Measurements from ENCODE around the gene CLEC7A. TPM values are rescaled to one million over a fixed set of nuclear protein-coding genes. Genes with fewer than 3 reads are reported as not detected.

CLEC7A gene
- total RNA-seq, 1 donor from 2014 or later = 1.3 TPM

- intact Hi-C loops (cut with micrococcal nuclease) = no loop called here
- Histone ChIP-seq H3K9me3 (replicated peaks) (peaks cover 8% of the 10 kb centered on the region), H3K27me3 (ENCODE audit: low read depth) (no peaks in the 10 kb centered on the region), H3K4me1 (no peaks in the 10 kb centered on the region), H3K27ac (replicated peaks) (no peak overlapping the region), H3K4me3 (no peak overlapping the region), H3K36me3 (no peaks in the 10 kb centered on the region)
- DNase-seq = no peak
- TF ChIP-seq, protein P1, sequence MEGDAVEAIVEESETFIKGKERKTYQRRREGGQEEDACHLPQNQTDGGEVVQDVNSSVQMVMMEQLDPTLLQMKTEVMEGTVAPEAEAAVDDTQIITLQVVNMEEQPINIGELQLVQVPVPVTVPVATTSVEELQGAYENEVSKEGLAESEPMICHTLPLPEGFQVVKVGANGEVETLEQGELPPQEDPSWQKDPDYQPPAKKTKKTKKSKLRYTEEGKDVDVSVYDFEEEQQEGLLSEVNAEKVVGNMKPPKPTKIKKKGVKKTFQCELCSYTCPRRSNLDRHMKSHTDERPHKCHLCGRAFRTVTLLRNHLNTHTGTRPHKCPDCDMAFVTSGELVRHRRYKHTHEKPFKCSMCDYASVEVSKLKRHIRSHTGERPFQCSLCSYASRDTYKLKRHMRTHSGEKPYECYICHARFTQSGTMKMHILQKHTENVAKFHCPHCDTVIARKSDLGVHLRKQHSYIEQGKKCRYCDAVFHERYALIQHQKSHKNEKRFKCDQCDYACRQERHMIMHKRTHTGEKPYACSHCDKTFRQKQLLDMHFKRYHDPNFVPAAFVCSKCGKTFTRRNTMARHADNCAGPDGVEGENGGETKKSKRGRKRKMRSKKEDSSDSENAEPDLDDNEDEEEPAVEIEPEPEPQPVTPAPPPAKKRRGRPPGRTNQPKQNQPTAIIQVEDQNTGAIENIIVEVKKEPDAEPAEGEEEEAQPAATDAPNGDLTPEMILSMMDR (IDR thresholded peaks at IDR 0.05; ENCODE audit: borderline replicate concordance) = no peak
Observed at GRCh38 chr12:10115311-10115710, 14.7 kb downstream of the CLEC7A start.

GRCh38 chr12:10113920-10114319, 16.1 kb downstream of the CLEC7A start:
- DNase-seq = no peak
- no peaks in the 10 kb centered on the region for H3K4me1 ChIP-seq
- TF ChIP-seq, protein P1 (IDR thresholded peaks at IDR 0.05; ENCODE audit: borderline replicate concordance) = no peak
- H3K27me3 ChIP-seq (ENCODE audit: low read depth) = no peaks in the 10 kb centered on the region
- H3K4me3 ChIP-seq = no peak overlapping the region
- intact Hi-C loops (cut with micrococcal nuclease) = no loop called here
- H3K9me3 ChIP-seq (replicated peaks) = peaks cover 4% of the 10 kb centered on the region
- no peak overlapping the region for H3K27ac ChIP-seq (replicated peaks)
- no peaks in the 10 kb centered on the region for H3K36me3 ChIP-seq

DNA sequence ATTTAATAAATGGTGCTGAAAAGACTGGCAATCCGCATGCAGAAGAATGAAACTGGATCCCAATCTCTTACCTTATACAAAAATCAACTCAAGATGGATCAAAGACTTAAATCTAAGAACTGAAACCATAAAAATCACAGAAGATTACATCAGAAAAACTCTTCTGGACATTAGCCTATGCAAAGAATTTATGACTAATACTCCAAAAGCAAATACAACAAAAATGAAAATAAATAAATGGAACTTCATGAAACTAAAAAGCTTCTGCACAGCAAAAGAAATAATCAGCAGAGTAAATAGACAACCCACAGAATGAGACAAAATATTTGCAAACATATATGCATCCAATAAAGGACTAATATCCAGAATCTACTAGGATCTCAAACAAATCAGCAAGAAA, 16.9 kb downstream of the CLEC7A start:
- DNase-seq = no peak

GRCh38 chr12:10111451-10111850, 18.5 kb downstream of the CLEC7A start:
- Histone ChIP-seq H3K27me3 (ENCODE audit: low read depth) (no peaks in the 10 kb centered on the region), H3K4me1 (no peaks in the 10 kb centered on the region), H3K4me3 (no peak overlapping the region), H3K27ac (replicated peaks) (no peak overlapping the region), H3K9me3 (replicated peaks) (peaks cover 4% of the 10 kb centered on the region), H3K36me3 (no peaks in the 10 kb centered on the region)
- intact Hi-C loops (cut with micrococcal nuclease) = no loop called here
- TF ChIP-seq, protein P1 (IDR thresholded peaks at IDR 0.05; ENCODE audit: borderline replicate concordance) = no peak
- DNase-seq = no peak

More for the DNA sequence above, 16.9 kb downstream of the CLEC7A start:
- H3K4me3 ChIP-seq = no peak overlapping the region
- H3K36me3 ChIP-seq = no peaks in the 10 kb centered on the region
- intact Hi-C loops (cut with micrococcal nuclease) = no loop called here
- H3K9me3 ChIP-seq (replicated peaks) = peaks cover 4% of the 10 kb centered on the region
- H3K27ac ChIP-seq (replicated peaks) = no peak overlapping the region
- no peaks in the 10 kb centered on the region for H3K4me1 ChIP-seq
- TF ChIP-seq, protein P1 (IDR thresholded peaks at IDR 0.05; ENCODE audit: borderline replicate concordance) = no peak
- H3K27me3 ChIP-seq (ENCODE audit: low read depth) = no peaks in the 10 kb centered on the region

GRCh38 chr12:10110256-10110844, 19.6 kb downstream of the CLEC7A start:
- H3K27ac ChIP-seq (replicated peaks) = no peak overlapping the region
- intact Hi-C loops (cut with micrococcal nuclease) = no loop called here
- TF ChIP-seq, protein P1 (IDR thresholded peaks at IDR 0.05; ENCODE audit: borderline replicate concordance) = no peak
- peaks cover 4% of the 10 kb centered on the region for H3K9me3 ChIP-seq (replicated peaks)
- DNase-seq = no peak
- H3K27me3 ChIP-seq (ENCODE audit: low read depth) = no peaks in the 10 kb centered on the region
- no peak overlapping the region for H3K4me3 ChIP-seq
- no peaks in the 10 kb centered on the region for H3K36me3 ChIP-seq
- H3K4me1 ChIP-seq = no peaks in the 10 kb centered on the region

Data from left ventricle myocardium inferior (tissue), 1 donor.